ENCODE measurements around the gene LAMA2.
"Not testable (repeated sequence)": the region's sequence is repeated elsewhere in the genome, so short reads cannot be mapped to it uniquely, and the experiment has no call there.

LAMA2 gene

GRCh38 chr6:129130959-129131681, 248.2 kb downstream of the LAMA2 start:
- DNase-seq: no peak

- DNase-seq: no peak
Measured at GRCh38 chr6:129133770-129134192, 250.8 kb downstream of the LAMA2 start.

- no peak for DNase-seq
Measured at GRCh38 chr6:129134535-129134934, 251.6 kb downstream of the LAMA2 start.

GRCh38 chr6:129135451-129135850, 252.5 kb downstream of the LAMA2 start:
- DNase-seq: no peak

GRCh38 chr6:129136751-129137150, 253.8 kb downstream of the LAMA2 start:
- no peak for DNase-seq

GRCh38 chr6:129138739-129139405, 255.9 kb downstream of the LAMA2 start:
- no peak for DNase-seq

- DNase-seq: no peak
Measured at GRCh38 chr6:129140526-129140925, 257.6 kb downstream of the LAMA2 start.

- DNase-seq: no peak
Measured at GRCh38 chr6:129141499-129141898, 258.6 kb downstream of the LAMA2 start.

GRCh38 chr6:129146902-129147301, 264.0 kb downstream of the LAMA2 start:
- no peak for DNase-seq

- no peak for DNase-seq
Measured at GRCh38 chr6:129150507-129150906, 267.6 kb downstream of the LAMA2 start.

- DNase-seq: no peak
Measured at GRCh38 chr6:129153257-129153656, 270.3 kb downstream of the LAMA2 start.

- not testable (repeated sequence) for DNase-seq
Measured at GRCh38 chr6:129159242-129159641, 276.3 kb downstream of the LAMA2 start.

GRCh38 chr6:129162605-129163004, 279.7 kb downstream of the LAMA2 start:
- DNase-seq: no peak

GRCh38 chr6:129163551-129163950, 280.6 kb downstream of the LAMA2 start:
- DNase-seq: no peak

- DNase-seq: no peak
Measured at GRCh38 chr6:129164032-129164431, 281.1 kb downstream of the LAMA2 start.

GRCh38 chr6:129172279-129172995, 289.5 kb downstream of the LAMA2 start:
- not testable (repeated sequence) for DNase-seq

- no peak for DNase-seq
Measured at GRCh38 chr6:129175066-129175465, 292.1 kb downstream of the LAMA2 start.

GRCh38 chr6:129177801-129178200, 294.9 kb downstream of the LAMA2 start:
- DNase-seq: no peak

GRCh38 chr6:129179283-129179682, 296.3 kb downstream of the LAMA2 start:
- DNase-seq: no peak

GRCh38 chr6:129181001-129181400, 298.1 kb downstream of the LAMA2 start:
- no peak for DNase-seq

- DNase-seq: no peak
Measured at GRCh38 chr6:129183187-129183591, 300.3 kb downstream of the LAMA2 start.

GRCh38 chr6:129183681-129184301, 300.9 kb downstream of the LAMA2 start:
- no peak for DNase-seq

- DNase-seq: no peak
Measured at GRCh38 chr6:129184324-129184723, 301.4 kb downstream of the LAMA2 start.
